Peyer's patch (tissue), 4 donors: ENCODE results near the gene FOXC2.

Source experiments
- POLR2A ChIP-seq, 2 donors: fragments of 450-650 bp; IDR thresholded peaks; one replicate each; pipeline ENCODE4 v1.5.1; 2017; ENCODE audit warnings: antibody characterized with exemption in 2 of 2, mild to moderate bottlenecking in 2 of 2, moderate library complexity in 2 of 2
- TF ChIP-seq, protein P1 (sequence below), 6 experiments: fragments of 450-650 bp in 4 of 6; fragments of 200-600 bp in 2 of 6; sonication (generic) in 1 of 6; IDR thresholded peaks; one replicate each; pipeline ENCODE4 v1.5.1; 2017 to 2019; ENCODE audit warnings: antibody characterized with exemption in 6 of 6, mild to moderate bottlenecking in 3 of 6, moderate library complexity in 1 of 6

DNA sequence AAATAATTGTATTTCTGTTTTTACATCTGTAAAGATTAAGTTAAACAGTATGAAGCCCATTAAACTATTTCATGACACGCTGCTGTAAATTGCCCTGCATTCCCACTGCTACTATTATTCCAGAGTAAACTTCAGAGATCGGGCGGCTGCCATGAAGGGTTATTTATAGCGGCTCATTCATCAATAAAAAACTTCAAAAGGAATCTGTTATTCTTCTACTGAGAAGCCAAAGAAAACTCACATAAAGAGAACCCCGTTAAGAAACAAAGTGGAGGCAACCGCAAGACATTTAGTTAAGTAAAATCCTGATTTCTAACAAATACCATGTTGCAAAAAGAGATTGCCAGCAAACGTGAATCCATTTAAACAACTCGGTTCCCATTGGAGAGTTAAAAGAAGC is 28.1 kb downstream of the FOXC2 start:
- TF ChIP-seq, protein P1, sequence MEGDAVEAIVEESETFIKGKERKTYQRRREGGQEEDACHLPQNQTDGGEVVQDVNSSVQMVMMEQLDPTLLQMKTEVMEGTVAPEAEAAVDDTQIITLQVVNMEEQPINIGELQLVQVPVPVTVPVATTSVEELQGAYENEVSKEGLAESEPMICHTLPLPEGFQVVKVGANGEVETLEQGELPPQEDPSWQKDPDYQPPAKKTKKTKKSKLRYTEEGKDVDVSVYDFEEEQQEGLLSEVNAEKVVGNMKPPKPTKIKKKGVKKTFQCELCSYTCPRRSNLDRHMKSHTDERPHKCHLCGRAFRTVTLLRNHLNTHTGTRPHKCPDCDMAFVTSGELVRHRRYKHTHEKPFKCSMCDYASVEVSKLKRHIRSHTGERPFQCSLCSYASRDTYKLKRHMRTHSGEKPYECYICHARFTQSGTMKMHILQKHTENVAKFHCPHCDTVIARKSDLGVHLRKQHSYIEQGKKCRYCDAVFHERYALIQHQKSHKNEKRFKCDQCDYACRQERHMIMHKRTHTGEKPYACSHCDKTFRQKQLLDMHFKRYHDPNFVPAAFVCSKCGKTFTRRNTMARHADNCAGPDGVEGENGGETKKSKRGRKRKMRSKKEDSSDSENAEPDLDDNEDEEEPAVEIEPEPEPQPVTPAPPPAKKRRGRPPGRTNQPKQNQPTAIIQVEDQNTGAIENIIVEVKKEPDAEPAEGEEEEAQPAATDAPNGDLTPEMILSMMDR (IDR thresholded peaks at IDR 0.05) = no peak
- no peak for TF ChIP-seq POLR2A (IDR thresholded peaks at IDR 0.05)
